HEK293T (cell line): ENCODE results near the gene PPP6R2.

ENCODE experiments used
- ARNT ChIP-seq: fragments of 450-650 bp; IDR thresholded peaks from 2 replicates; pipeline ENCODE4 v1.6.1; 2017; ENCODE audit warnings: mild to moderate bottlenecking
- BHLHE40 ChIP-seq: fragments of 450-650 bp; IDR thresholded peaks from 2 replicates; pipeline ENCODE4 v1.6.1; 2016; ENCODE audit warnings: mild to moderate bottlenecking, moderate library complexity, borderline replicate concordance
- ELF4 ChIP-seq: fragments of 450-650 bp; IDR thresholded peaks from 2 replicates; pipeline ENCODE4 v1.6.1; 2017; ENCODE audit warnings: antibody characterized with exemption
- FOXA1 ChIP-seq: fragments of 450-650 bp; IDR thresholded peaks from 2 replicates; pipeline ENCODE4 v1.6.1; 2016; ENCODE audit warnings: mild to moderate bottlenecking
- FOXM1 ChIP-seq: fragments of 450-650 bp; IDR thresholded peaks from 2 replicates; pipeline ENCODE4 v1.6.1; 2017; ENCODE audit warnings: mild to moderate bottlenecking, borderline replicate concordance
- HDGF ChIP-seq: fragments of 450-650 bp; IDR thresholded peaks from 2 replicates; pipeline ENCODE4 v1.6.1; 2017; ENCODE audit warnings: antibody characterized with exemption, borderline replicate concordance
- L3MBTL2 ChIP-seq: fragments of 450-650 bp; conservative IDR thresholded peaks from 2 replicates; pipeline ENCODE4 v1.6.1; 2016; ENCODE audit warnings: mild to moderate bottlenecking
- NFRKB ChIP-seq: fragments of 450-650 bp; IDR thresholded peaks from 2 replicates; pipeline ENCODE4 v1.6.1; 2016; ENCODE audit warnings: mild to moderate bottlenecking, moderate library complexity
- SP1 ChIP-seq: fragments of 450-650 bp; IDR thresholded peaks from 2 replicates; pipeline ENCODE4 v1.6.1; 2017
- SUZ12 ChIP-seq: fragments of 450-650 bp; IDR thresholded peaks from 2 replicates; pipeline ENCODE4 v1.6.1; 2016; ENCODE audit warnings: mild to moderate bottlenecking
- TARDBP ChIP-seq: fragments of 450-650 bp; IDR thresholded peaks from 2 replicates; pipeline ENCODE4 v1.6.1; 2016
- ZNF384 ChIP-seq: fragments of 450-650 bp; IDR thresholded peaks from 2 replicates; pipeline ENCODE4 v1.6.1; 2016

DNA sequence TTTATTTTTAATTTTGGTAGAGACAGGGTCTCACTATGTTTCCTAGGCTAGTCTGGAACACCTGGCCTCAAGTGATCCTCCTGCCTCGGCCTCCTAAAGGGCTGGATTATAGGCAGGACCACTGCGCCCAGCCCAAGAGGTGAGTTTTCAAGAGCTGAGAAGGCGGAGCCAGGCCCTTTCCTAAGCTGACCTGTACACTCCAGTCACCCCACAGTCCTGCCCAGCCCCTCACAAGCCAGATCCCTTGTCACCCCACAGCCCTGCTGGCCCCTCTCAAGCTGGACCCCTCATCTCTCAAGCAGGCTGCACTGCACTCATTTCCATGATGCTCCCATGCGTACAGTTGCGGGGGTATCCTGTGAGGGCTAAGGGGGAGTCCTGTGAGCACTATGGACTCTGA lies 19.2 kb upstream of the PPP6R2 start:
- TF ChIP-seq BHLHE40 (no peak), ELF4 (no peak), SP1 (no peak), SUZ12 (no peak), NFRKB (no peak), FOXM1 (no peak), TARDBP (no peak), ZNF384 (no peak), L3MBTL2 (no peak), FOXA1 (no peak), HDGF (no peak), ARNT (no peak)
